Stimulated activated CD4-positive, alpha-beta T cell treated with anti-CD3 and anti-CD28 coated beads, TNF-alpha, amount 100 ng/mL, for 4 hours (primary cell): ENCODE measurements around the gene CPA2.
"Not testable (repeated sequence)": the region's sequence is repeated elsewhere in the genome, so short reads cannot be mapped to it uniquely, and the experiment has no call there.

Source experiments
- DNase-seq, 3 experiments: peaks; one replicate each; pipeline ENCODE4 v3.0.0-alpha.2; 2020; ENCODE audit warnings: low read depth in 3 of 3

CPA2 gene

GRCh38 chr7:130305433-130306042 lies 38.9 kb downstream of the CPA2 start:
- no peak for DNase-seq

- no peak for DNase-seq
Measured at GRCh38 chr7:130309986-130310385, 43.3 kb downstream of the CPA2 start.

GRCh38 chr7:130314305-130314704 lies 47.6 kb downstream of the CPA2 start:
- DNase-seq: no peak

GRCh38 chr7:130319541-130319940 lies 52.9 kb downstream of the CPA2 start:
- DNase-seq: no peak

GRCh38 chr7:130321542-130322229 lies 55.0 kb downstream of the CPA2 start:
- DNase-seq: not testable (repeated sequence)

GRCh38 chr7:130322615-130323014 lies 56.0 kb downstream of the CPA2 start:
- DNase-seq: no peak

- DNase-seq: no peak
Measured at GRCh38 chr7:130324306-130324943, 57.8 kb downstream of the CPA2 start.

GRCh38 chr7:130329681-130330080 lies 63.0 kb downstream of the CPA2 start:
- DNase-seq: no peak

GRCh38 chr7:130332259-130333053 lies 65.8 kb downstream of the CPA2 start:
- DNase-seq: no peak

GRCh38 chr7:130333832-130334231 lies 67.2 kb downstream of the CPA2 start:
- DNase-seq: no peak

GRCh38 chr7:130334274-130334673 lies 67.6 kb downstream of the CPA2 start:
- no peak for DNase-seq

- DNase-seq: no peak
Measured at GRCh38 chr7:130337410-130337971, 70.8 kb downstream of the CPA2 start.

GRCh38 chr7:130338233-130338632 lies 71.6 kb downstream of the CPA2 start:
- DNase-seq: no peak
